ENCODE measurements around the gene MRO. TPM values are rescaled to one million over a fixed set of nuclear protein-coding genes. Genes with fewer than 3 reads are reported as not detected.

The MRO gene
- total and polyA plus RNA-seq, 10 of the 15 experiments (the other 5 are each of a cell fraction or from before 2014, with no cell fraction given) = 0.11 to 0.18 TPM; not detected in 8

GRCh38 chr18:50775726-50776125, 44.1 kb downstream of the MRO start:
- DNase-seq (ENCODE audit: low read depth, low spot score) (no peak), FAIRE-seq (no peak), ATAC-seq (no peak)
- ChIA-PET RAD21 (ENCODE audit: unreplicated experiment) (no interaction called here), POLR2A (no interaction called here), SMC1A (ENCODE audit: uncharacterized antibody, unreplicated experiment) (no interaction called here), CTCF (no interaction called here)
- no peaks in the 10 kb centered on the region for H4K20me1 ChIP-seq (ENCODE audit: control insufficient read depth, insufficient read depth)
- H3K36me3 ChIP-seq (ENCODE audit: control insufficient read depth in 2 of 2, insufficient read depth in 2 of 2, low read length in 1 of 2) = no peaks in the 10 kb centered on the region
- no peak overlapping the region for H3K4me3 ChIP-seq
- in situ Hi-C loops (cut with MboI) = no loop called here
- no peaks in the 10 kb centered on the region for H3K79me2 ChIP-seq (ENCODE audit: control insufficient read depth, insufficient read depth, low read length)
- no peaks in the 10 kb centered on the region for H3K9me3 ChIP-seq (replicated peaks; ENCODE audit: control insufficient read depth, insufficient read depth, low read length)
- H3K27me3 ChIP-seq (replicated peaks in 1 of 2; ENCODE audit: control insufficient read depth in 2 of 2, insufficient read depth in 2 of 2, low read length in 1 of 2) = no peaks in the 10 kb centered on the region; a peak in 2 of 4 replicates
- intact Hi-C loops (cut with micrococcal nuclease; ENCODE audit: unreplicated experiment) = no loop called here
- no peak overlapping the region for H3K27ac ChIP-seq (ENCODE audit: control insufficient read depth, insufficient read depth)
- no peak overlapping the region for H3K9ac ChIP-seq (ENCODE audit: control insufficient read depth, insufficient read depth, low read length)
- BruUV-seq (replicated peaks) = no TSS peak
- no peaks in the 10 kb centered on the region for H3K4me1 ChIP-seq (ENCODE audit: control insufficient read depth, insufficient read depth, low read length)
- H3K4me2 ChIP-seq (ENCODE audit: control insufficient read depth, insufficient read depth) = no peak overlapping the region
- no peak overlapping the region for H2AFZ ChIP-seq (ENCODE audit: control insufficient read depth, low read depth, low read length)
- 65% methylated on average over 14 of the region's 14 CpGs for WGBS (ENCODE audit: insufficient coverage, insufficient replicate concordance, low lambda C conversion rate, missing lambda C conversion rate)
- TF ChIP-seq, protein P1, sequence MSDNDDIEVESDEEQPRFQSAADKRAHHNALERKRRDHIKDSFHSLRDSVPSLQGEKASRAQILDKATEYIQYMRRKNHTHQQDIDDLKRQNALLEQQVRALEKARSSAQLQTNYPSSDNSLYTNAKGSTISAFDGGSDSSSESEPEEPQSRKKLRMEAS (IDR thresholded peaks at IDR 0.05; ENCODE audit: low read depth, low read length) = no peak
- no peak for TF ChIP-seq NR2F1 (conservative IDR thresholded peaks at IDR 0.05)
- TF ChIP-seq RFX5 (IDR thresholded peaks at IDR 0.05; ENCODE audit: low read depth, low read length) = no peak
- TF ChIP-seq BACH1 (IDR thresholded peaks at IDR 0.05; ENCODE audit: borderline replicate concordance) = no peak

DNA sequence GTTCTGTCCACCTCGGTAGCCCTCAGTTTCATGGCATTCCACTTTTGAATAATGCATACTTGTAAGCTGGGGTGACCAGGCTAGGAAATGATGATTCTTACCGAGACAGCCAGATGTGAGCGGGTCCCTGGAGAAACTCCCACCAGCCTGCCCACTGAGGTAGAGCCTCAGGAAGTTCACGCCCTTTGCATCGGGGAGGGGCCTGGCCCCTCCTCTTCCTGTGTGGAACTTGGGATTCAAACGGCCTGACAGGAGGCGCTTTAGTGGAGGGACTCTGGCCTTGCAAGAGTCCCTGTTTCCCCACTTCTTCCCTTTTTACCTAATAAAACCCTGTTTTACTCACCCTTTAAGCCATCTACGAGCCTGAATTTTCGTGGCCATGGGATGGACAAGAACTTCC, 44.6 kb downstream of the MRO start:
- POLR2A ChIA-PET = no interaction called here
- H3K4me3 ChIP-seq = no peak overlapping the region
- no peaks in the 10 kb centered on the region; the same call in 2 of the 3 replicates for H3K9me3 ChIP-seq (replicated peaks; ENCODE audit: control insufficient read depth, insufficient read depth, low read length)
- RAD21 ChIA-PET (ENCODE audit: unreplicated experiment) = no interaction called here
- ATAC-seq = no peak
- H2AFZ ChIP-seq (ENCODE audit: control insufficient read depth, low read depth, low read length) = no peak overlapping the region
- SMC1A ChIA-PET (ENCODE audit: uncharacterized antibody, unreplicated experiment) = no interaction called here
- no TSS peak for BruUV-seq (replicated peaks)
- intact Hi-C loops (cut with micrococcal nuclease; ENCODE audit: unreplicated experiment) = no loop called here
- H3K4me2 ChIP-seq (ENCODE audit: control insufficient read depth, insufficient read depth) = no peak overlapping the region
- H3K9ac ChIP-seq (ENCODE audit: control insufficient read depth, insufficient read depth, low read length) = no peak overlapping the region
- in situ Hi-C loops (cut with MboI) = no loop called here
- 37% methylated on average over 9 of the region's 9 CpGs for WGBS (ENCODE audit: insufficient coverage, insufficient replicate concordance, low lambda C conversion rate, missing lambda C conversion rate)
- H3K4me1 ChIP-seq (ENCODE audit: control insufficient read depth, insufficient read depth, low read length) = no peaks in the 10 kb centered on the region
- no peak for DNase-seq (ENCODE audit: low read depth, low spot score)
- CTCF ChIA-PET = no interaction called here
- H4K20me1 ChIP-seq (ENCODE audit: control insufficient read depth, insufficient read depth) = no peaks in the 10 kb centered on the region
- no peak overlapping the region for H3K27ac ChIP-seq (ENCODE audit: control insufficient read depth, insufficient read depth)
- H3K36me3 ChIP-seq (ENCODE audit: control insufficient read depth in 2 of 2, insufficient read depth in 2 of 2, low read length in 1 of 2) = no peaks in the 10 kb centered on the region
- no peaks in the 10 kb centered on the region for H3K79me2 ChIP-seq (ENCODE audit: control insufficient read depth, insufficient read depth, low read length)
- no peaks in the 10 kb centered on the region; a peak in 2 of 4 replicates for H3K27me3 ChIP-seq (replicated peaks in 1 of 2; ENCODE audit: control insufficient read depth in 2 of 2, insufficient read depth in 2 of 2, low read length in 1 of 2)
- FAIRE-seq = no peak
- TF ChIP-seq NRF1 (conservative IDR thresholded peaks at IDR 0.05; ENCODE audit: low read depth, low read length) (no peak), SP1 (IDR thresholded peaks at IDR 0.05; ENCODE audit: low read depth, low read length) (no peak), BCL11A (IDR thresholded peaks at IDR 0.05; ENCODE audit: low read depth, low read length) (no peak), IKZF2 (IDR thresholded peaks at IDR 0.05) (no peak), WRNIP1 (IDR thresholded peaks at IDR 0.05; ENCODE audit: borderline replicate concordance, low read depth, low read length) (no peak), NR2F1 (conservative IDR thresholded peaks at IDR 0.05) (no peak), POLR2AphosphoS2 (IDR thresholded peaks at IDR 0.05; ENCODE audit: low read depth, low read length) (no peak), RFX5 (IDR thresholded peaks at IDR 0.05; ENCODE audit: low read depth, low read length) (no peak), ATF3 (IDR thresholded peaks at IDR 0.05; ENCODE audit: borderline replicate concordance, extremely low read depth, low read depth, low read length) (no peak), ZNF207 (IDR thresholded peaks at IDR 0.05; ENCODE audit: borderline replicate concordance) (no peak), E4F1 (IDR thresholded peaks at IDR 0.05; ENCODE audit: borderline replicate concordance, partially characterized antibody) (no peak), TAF1 (IDR thresholded peaks at IDR 0.05; ENCODE audit: borderline replicate concordance, low read depth, low read length) (no peak)
- TF ChIP-seq, protein P2, sequence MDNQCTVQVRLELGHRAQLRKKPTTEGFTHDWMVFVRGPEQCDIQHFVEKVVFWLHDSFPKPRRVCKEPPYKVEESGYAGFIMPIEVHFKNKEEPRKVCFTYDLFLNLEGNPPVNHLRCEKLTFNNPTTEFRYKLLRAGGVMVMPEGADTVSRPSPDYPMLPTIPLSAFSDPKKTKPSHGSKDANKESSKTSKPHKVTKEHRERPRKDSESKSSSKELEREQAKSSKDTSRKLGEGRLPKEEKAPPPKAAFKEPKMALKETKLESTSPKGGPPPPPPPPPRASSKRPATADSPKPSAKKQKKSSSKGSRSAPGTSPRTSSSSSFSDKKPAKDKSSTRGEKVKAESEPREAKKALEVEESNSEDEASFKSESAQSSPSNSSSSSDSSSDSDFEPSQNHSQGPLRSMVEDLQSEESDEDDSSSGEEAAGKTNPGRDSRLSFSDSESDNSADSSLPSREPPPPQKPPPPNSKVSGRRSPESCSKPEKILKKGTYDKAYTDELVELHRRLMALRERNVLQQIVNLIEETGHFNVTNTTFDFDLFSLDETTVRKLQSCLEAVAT (IDR thresholded peaks at IDR 0.05) = no peak
